Activated naive CD8-positive, alpha-beta T cell treated with anti-CD3 and anti-CD28 coated beads for 36 hours (primary cell): ENCODE data around the gene GFM1. TPM values are rescaled to one million over a fixed set of nuclear protein-coding genes. Genes with fewer than 3 reads are reported as not detected.
"Not testable (repeated sequence)": the region's sequence is repeated elsewhere in the genome, so short reads cannot be mapped to it uniquely, and the experiment has no call there.

Experiments
- DNase-seq: peaks from one replicate; pipeline ENCODE4 v3.0.0; 2021
- H3K27ac Mint-ChIP-seq: one replicate; pipeline ENCODE4 v1.8.0; 2022; ENCODE audit warnings: mild to moderate bottlenecking, moderate library complexity, mixed read lengths
- H3K27me3 Mint-ChIP-seq: one replicate; pipeline ENCODE4 v1.8.0; 2022; ENCODE audit warnings: mild to moderate bottlenecking, mixed read lengths
- H3K36me3 Mint-ChIP-seq: one replicate; pipeline ENCODE4 v1.8.0; 2021; ENCODE audit warnings: mild to moderate bottlenecking, mixed read lengths
- H3K4me1 Mint-ChIP-seq: one replicate; pipeline ENCODE4 v1.8.0; 2021; ENCODE audit warnings: mixed read lengths
- H3K4me3 Mint-ChIP-seq: one replicate; pipeline ENCODE4 v1.8.0; 2022; ENCODE audit warnings: mild to moderate bottlenecking, moderate library complexity, mixed read lengths
- H3K9me3 Mint-ChIP-seq: one replicate; pipeline ENCODE4 v1.8.0; 2022; ENCODE audit warnings: mixed read lengths
- total RNA-seq, 2 experiments: library from RNA; stranded (reverse); gene quantifications; one replicate each; pipeline ENCODE4 v1.2.3, GENCODE V29; 2021

The GFM1 gene
- total RNA-seq, 2 experiments from 2014 or later = 82.8 to 89.3 TPM

GRCh38 chr3:158663246-158663645 lies 18.9 kb downstream of the GFM1 start:
- Mint-ChIP-seq H3K27ac (peak overlapping the region; percentile 20), H3K36me3 (peaks cover 24% of the 10 kb centered on the region), H3K27me3 (no peaks in the 10 kb centered on the region), H3K4me3 (no peak overlapping the region), H3K9me3 (no peaks in the 10 kb centered on the region), H3K4me1 (peaks cover 12% of the 10 kb centered on the region)
- no peak for DNase-seq

- Mint-ChIP-seq H3K4me1 (peaks cover 9% of the 10 kb centered on the region), H3K4me3 (no peak overlapping the region), H3K36me3 (peaks cover 23% of the 10 kb centered on the region), H3K27me3 (no peaks in the 10 kb centered on the region), H3K9me3 (no peaks in the 10 kb centered on the region), H3K27ac (peak overlapping the region; percentile 20)
- no peak for DNase-seq
Observed at GRCh38 chr3:158663832-158664231, 19.5 kb downstream of the GFM1 start.

- Mint-ChIP-seq H3K27ac (no peak overlapping the region), H3K27me3 (no peaks in the 10 kb centered on the region), H3K9me3 (no peaks in the 10 kb centered on the region), H3K36me3 (peaks cover 21% of the 10 kb centered on the region), H3K4me1 (peaks cover 7% of the 10 kb centered on the region), H3K4me3 (no peak overlapping the region)
- no peak for DNase-seq
Observed at GRCh38 chr3:158666416-158666815, 22.1 kb downstream of the GFM1 start.

- H3K27ac Mint-ChIP-seq = no peak overlapping the region
- H3K36me3 Mint-ChIP-seq = peaks cover 34% of the 10 kb centered on the region
- no peak overlapping the region for H3K4me3 Mint-ChIP-seq
- DNase-seq = no peak
- H3K9me3 Mint-ChIP-seq = no peaks in the 10 kb centered on the region
- no peaks in the 10 kb centered on the region for H3K27me3 Mint-ChIP-seq
- H3K4me1 Mint-ChIP-seq = peaks cover 13% of the 10 kb centered on the region
Observed at GRCh38 chr3:158668506-158668905, 24.2 kb downstream of the GFM1 start.

GRCh38 chr3:158671821-158672214 lies 27.5 kb downstream of the GFM1 start:
- H3K36me3 Mint-ChIP-seq = peaks cover 25% of the 10 kb centered on the region
- peak overlapping the region; percentile 87 for H3K27ac Mint-ChIP-seq
- H3K27me3 Mint-ChIP-seq = no peaks in the 10 kb centered on the region
- H3K9me3 Mint-ChIP-seq = no peaks in the 10 kb centered on the region
- H3K4me3 Mint-ChIP-seq = peak overlapping the region; percentile 91
- H3K4me1 Mint-ChIP-seq = peaks cover 13% of the 10 kb centered on the region
- no peak for DNase-seq

GRCh38 chr3:158672215-158673176 lies 28.2 kb downstream of the GFM1 start, which contains the start of gene LXN:
LXN (minus strand) TSS chr3:158672648; CDS start chr3:158672478, 170 bp downstream.
- Mint-ChIP-seq H3K9me3 (no peaks in the 10 kb centered on the region), H3K36me3 (peaks cover 24% of the 10 kb centered on the region), H3K4me3 (peak within 1 kb of the TSS; percentile 91), H3K4me1 (peaks cover 13% of the 10 kb centered on the region), H3K27ac (peak within 1 kb of the TSS; percentile 87), H3K27me3 (no peaks in the 10 kb centered on the region)
- DNase-seq = peak; percentile 83

- Mint-ChIP-seq H3K27ac (no peak overlapping the region), H3K36me3 (peaks cover 7% of the 10 kb centered on the region), H3K27me3 (no peaks in the 10 kb centered on the region), H3K4me1 (no peaks in the 10 kb centered on the region), H3K4me3 (no peak overlapping the region), H3K9me3 (no peaks in the 10 kb centered on the region)
- DNase-seq = no peak
Observed at GRCh38 chr3:158678687-158679086, 34.4 kb downstream of the GFM1 start.

GRCh38 chr3:158679547-158680000 lies 35.2 kb downstream of the GFM1 start:
- no peak overlapping the region for H3K4me3 Mint-ChIP-seq
- H3K27me3 Mint-ChIP-seq = no peaks in the 10 kb centered on the region
- no peak for DNase-seq
- peaks cover 2% of the 10 kb centered on the region for H3K36me3 Mint-ChIP-seq
- H3K27ac Mint-ChIP-seq = no peak overlapping the region
- no peaks in the 10 kb centered on the region for H3K9me3 Mint-ChIP-seq
- H3K4me1 Mint-ChIP-seq = peaks cover 2% of the 10 kb centered on the region

- Mint-ChIP-seq H3K4me3 (no peak overlapping the region), H3K27me3 (no peaks in the 10 kb centered on the region), H3K27ac (no peak overlapping the region), H3K36me3 (peaks cover 5% of the 10 kb centered on the region), H3K4me1 (peaks cover 5% of the 10 kb centered on the region), H3K9me3 (no peaks in the 10 kb centered on the region)
- DNase-seq = no peak
Observed at GRCh38 chr3:158680861-158681260, 36.5 kb downstream of the GFM1 start.

- Mint-ChIP-seq H3K4me3 (no peak overlapping the region), H3K9me3 (no peaks in the 10 kb centered on the region), H3K4me1 (peaks cover 5% of the 10 kb centered on the region), H3K36me3 (peaks cover 8% of the 10 kb centered on the region), H3K27me3 (no peaks in the 10 kb centered on the region), H3K27ac (no peak overlapping the region)
- no peak for DNase-seq
Observed at GRCh38 chr3:158683230-158683962, 39.1 kb downstream of the GFM1 start.

GRCh38 chr3:158685159-158685558 lies 40.8 kb downstream of the GFM1 start:
- H3K27me3 Mint-ChIP-seq = no peaks in the 10 kb centered on the region
- H3K27ac Mint-ChIP-seq = no peak overlapping the region
- H3K9me3 Mint-ChIP-seq = no peaks in the 10 kb centered on the region
- no peak overlapping the region for H3K4me3 Mint-ChIP-seq
- peaks cover 14% of the 10 kb centered on the region for H3K36me3 Mint-ChIP-seq
- DNase-seq = no peak
- H3K4me1 Mint-ChIP-seq = peaks cover 5% of the 10 kb centered on the region

GRCh38 chr3:158693866-158694456 lies 49.6 kb downstream of the GFM1 start:
- not testable (repeated sequence) for H3K27me3 Mint-ChIP-seq, H3K4me3 Mint-ChIP-seq, DNase-seq, H3K27ac Mint-ChIP-seq, H3K9me3 Mint-ChIP-seq, H3K4me1 Mint-ChIP-seq
- peaks cover 39% of the 10 kb centered on the region for H3K36me3 Mint-ChIP-seq

GRCh38 chr3:158696618-158697017 lies 52.3 kb downstream of the GFM1 start:
- DNase-seq = no peak
- H3K4me1 Mint-ChIP-seq = no peaks in the 10 kb centered on the region
- peaks cover 31% of the 10 kb centered on the region for H3K36me3 Mint-ChIP-seq
- H3K27me3 Mint-ChIP-seq = no peaks in the 10 kb centered on the region
- H3K4me3 Mint-ChIP-seq = no peak overlapping the region
- H3K9me3 Mint-ChIP-seq = no peaks in the 10 kb centered on the region
- no peak overlapping the region for H3K27ac Mint-ChIP-seq

GRCh38 chr3:158700559-158700958 lies 56.2 kb downstream of the GFM1 start:
- H3K27me3 Mint-ChIP-seq = no peaks in the 10 kb centered on the region
- H3K4me3 Mint-ChIP-seq = no peak overlapping the region
- DNase-seq = no peak
- H3K4me1 Mint-ChIP-seq = peaks cover 2% of the 10 kb centered on the region
- H3K36me3 Mint-ChIP-seq = peaks cover 27% of the 10 kb centered on the region
- no peaks in the 10 kb centered on the region for H3K9me3 Mint-ChIP-seq
- H3K27ac Mint-ChIP-seq = no peak overlapping the region
